ENCODE results near the gene POU2F2. TPM values are rescaled to one million over a fixed set of nuclear protein-coding genes. Genes with fewer than 3 reads are reported as not detected.

Gene POU2F2
- total and polyA plus RNA-seq, 2 donors (not counting 3 experiments of a cell fraction or from before 2014, with no cell fraction given): 4.0 to 4.1 TPM

GRCh38 chr19:42159942-42160341, 27.7 kb upstream of the POU2F2 start:
- no peak for DNase-seq (ENCODE audit: low read depth, low spot score)
- H4K20me1 ChIP-seq (replicated peaks; ENCODE audit: control insufficient read depth, extremely low read depth, insufficient read depth, low read length): no peaks in the 10 kb centered on the region

More at GRCh38 chr19:42159942-42160341, 27.7 kb upstream of the POU2F2 start:
- ChIA-PET CTCF (interaction anchor here (1.0 to 2.9 kb wide), 3 partner anchors 17 to 1360 kb away, joined by 3 to 12 read pairs (median 4); no protein-coding TSS in a partner anchor), POLR2A (no interaction called here)
- intact Hi-C loops (cut with micrococcal nuclease) (no loop called here), dilution Hi-C loops (cut with MboI; ENCODE audit: extremely low pct_ligation_motif_present, low sequenced_read_pairs) (no loop called here)
- Histone ChIP-seq H3K27me3 (ENCODE audit: control insufficient read depth in 2 of 2, insufficient read depth in 2 of 2, low read length in 2 of 2) (peaks cover 10 to 16% of the 10 kb centered on the region in 2 experiments), H3K4me3 (replicated peaks in 1 of 3; ENCODE audit: insufficient read depth in 1 of 3, low read depth in 1 of 3, low read length in 3 of 3) (no peak overlapping the region), H3K36me3 (ENCODE audit: control insufficient read depth in 2 of 2, extremely low read depth in 1 of 2, insufficient read depth in 2 of 2, low read length in 2 of 2) (no peaks in the 10 kb centered on the region), H3K9me1 (replicated peaks; ENCODE audit: control insufficient read depth, extremely low read depth, insufficient read depth, low read length) (no peaks in the 10 kb centered on the region), H3K4me2 (ENCODE audit: insufficient read depth, low read length) (no peak overlapping the region), H3K27ac (ENCODE audit: insufficient read depth, low read depth, low read length) (no peak overlapping the region), H2AFZ (ENCODE audit: low read depth, low read length) (no peak overlapping the region), H3K4me1 (ENCODE audit: control insufficient read depth, extremely low read depth, insufficient read depth, low read length) (no peaks in the 10 kb centered on the region), H3K9ac (replicated peaks; ENCODE audit: extremely low read depth, insufficient read depth, low read length) (no peak overlapping the region), H3K79me2 (ENCODE audit: control insufficient read depth, insufficient read depth, low read length) (no peaks in the 10 kb centered on the region), H3K9me3 (replicated peaks; ENCODE audit: control insufficient read depth, insufficient read depth, low read length) (no peaks in the 10 kb centered on the region)
- TF ChIP-seq, protein P1, sequence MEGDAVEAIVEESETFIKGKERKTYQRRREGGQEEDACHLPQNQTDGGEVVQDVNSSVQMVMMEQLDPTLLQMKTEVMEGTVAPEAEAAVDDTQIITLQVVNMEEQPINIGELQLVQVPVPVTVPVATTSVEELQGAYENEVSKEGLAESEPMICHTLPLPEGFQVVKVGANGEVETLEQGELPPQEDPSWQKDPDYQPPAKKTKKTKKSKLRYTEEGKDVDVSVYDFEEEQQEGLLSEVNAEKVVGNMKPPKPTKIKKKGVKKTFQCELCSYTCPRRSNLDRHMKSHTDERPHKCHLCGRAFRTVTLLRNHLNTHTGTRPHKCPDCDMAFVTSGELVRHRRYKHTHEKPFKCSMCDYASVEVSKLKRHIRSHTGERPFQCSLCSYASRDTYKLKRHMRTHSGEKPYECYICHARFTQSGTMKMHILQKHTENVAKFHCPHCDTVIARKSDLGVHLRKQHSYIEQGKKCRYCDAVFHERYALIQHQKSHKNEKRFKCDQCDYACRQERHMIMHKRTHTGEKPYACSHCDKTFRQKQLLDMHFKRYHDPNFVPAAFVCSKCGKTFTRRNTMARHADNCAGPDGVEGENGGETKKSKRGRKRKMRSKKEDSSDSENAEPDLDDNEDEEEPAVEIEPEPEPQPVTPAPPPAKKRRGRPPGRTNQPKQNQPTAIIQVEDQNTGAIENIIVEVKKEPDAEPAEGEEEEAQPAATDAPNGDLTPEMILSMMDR (IDR thresholded peaks at IDR 0.05; ENCODE audit: extremely low read depth in 1 of 2, insufficient read depth in 1 of 2, low read depth in 1 of 2, low read length in 2 of 2): no peak
- TF ChIP-seq MAX (IDR thresholded peaks at IDR 0.05; ENCODE audit: insufficient read depth, insufficient read length) (no peak), GATA2 (IDR thresholded peaks at IDR 0.05; ENCODE audit: insufficient read depth, insufficient read length, low read depth, low read length) (no peak), POLR2A (IDR thresholded peaks at IDR 0.05; ENCODE audit: low read depth, low read length) (no peak), POLR2AphosphoS5 (IDR thresholded peaks at IDR 0.05; ENCODE audit: insufficient read depth, low read depth, low read length) (no peak), MYC (IDR thresholded peaks at IDR 0.05; ENCODE audit: low read depth, low read length) (no peak), JUN (IDR thresholded peaks at IDR 0.05; ENCODE audit: borderline replicate concordance, insufficient read depth, insufficient read length, low read depth) (no peak), FOS (IDR thresholded peaks at IDR 0.05; ENCODE audit: borderline replicate concordance, insufficient read depth, low read length) (no peak), EZH2 (IDR thresholded peaks at IDR 0.05; ENCODE audit: borderline replicate concordance, low read depth, low read length, severe bottlenecking) (no peak)
- FAIRE-seq: no peak
- BruUV-seq (replicated peaks): no TSS peak
